NB4 (cell line): ENCODE measurements around the gene CLEC7A.

ENCODE experiments used
- DNase-seq: peaks from one replicate; pipeline ENCODE4 v3.0.0; 2010; ENCODE audit warnings: low read depth
- H3K4me3 ChIP-seq: one replicate; pipeline ENCODE4 v1.5.1; 2011; ENCODE audit warnings: mild to moderate bottlenecking, low read depth, low read length, moderate library complexity
- CTCF ChIP-seq: IDR thresholded peaks from one replicate; pipeline ENCODE4 v1.5.1; 2012; ENCODE audit warnings: low read depth, low read length
- MAX ChIP-seq: IDR thresholded peaks from 2 replicates; pipeline ENCODE4 v1.6.1; 2011; ENCODE audit warnings: low read depth, low read length
- MYC ChIP-seq: IDR thresholded peaks from 2 replicates; pipeline ENCODE4 v1.6.1; 2011; ENCODE audit warnings: low read depth, low read length
- POLR2A ChIP-seq: IDR thresholded peaks from 2 replicates; pipeline ENCODE4 v1.6.1; 2011; ENCODE audit warnings: mild to moderate bottlenecking; ENCODE audit not compliant: insufficient read length; ENCODE audit errors: extremely low read depth

CLEC7A gene

GRCh38 chr12:10088031-10088430 lies 42.0 kb downstream of the CLEC7A start:
- H3K4me3 ChIP-seq, result no peak overlapping the region
- no peak for DNase-seq
- no peak for TF ChIP-seq POLR2A
- TF ChIP-seq MAX, result no peak
- TF ChIP-seq CTCF, result no peak
- no peak for TF ChIP-seq MYC

GRCh38 chr12:10086387-10086786 lies 43.6 kb downstream of the CLEC7A start:
- H3K4me3 ChIP-seq, result no peak overlapping the region
- TF ChIP-seq CTCF, result no peak
- DNase-seq, result no peak

- no peak for TF ChIP-seq MYC
- TF ChIP-seq MAX, result no peak
- no peak for TF ChIP-seq POLR2A
- TF ChIP-seq CTCF, result no peak
- no peak overlapping the region for H3K4me3 ChIP-seq
- DNase-seq, result no peak
Observed at GRCh38 chr12:10084733-10085132, 45.3 kb downstream of the CLEC7A start.

- H3K4me3 ChIP-seq, result no peak overlapping the region
Observed at GRCh38 chr12:10082117-10082874, 47.7 kb downstream of the CLEC7A start.

GRCh38 chr12:10075451-10075850 lies 54.5 kb downstream of the CLEC7A start:
- no peak overlapping the region for H3K4me3 ChIP-seq
- no peak for DNase-seq
- TF ChIP-seq POLR2A (no peak), CTCF (no peak), MAX (no peak), MYC (no peak)

More at GRCh38 chr12:10082117-10082874, 47.7 kb downstream of the CLEC7A start:
- no peak for TF ChIP-seq POLR2A
- no peak for TF ChIP-seq MAX
- no peak for TF ChIP-seq MYC
- TF ChIP-seq CTCF, result no peak
- peak; percentile 52 for DNase-seq

GRCh38 chr12:10073261-10073660 lies 56.7 kb downstream of the CLEC7A start:
- no peak for DNase-seq
- no peak overlapping the region for H3K4me3 ChIP-seq
- TF ChIP-seq POLR2A, result no peak
- TF ChIP-seq MYC, result no peak
- no peak for TF ChIP-seq CTCF
- TF ChIP-seq MAX, result no peak
